NB4 (cell line): ENCODE data around the gene ANG.

Source experiments
- CTCF ChIP-seq: IDR thresholded peaks from one replicate; pipeline ENCODE4 v1.5.1; 2012; ENCODE audit warnings: low read depth, low read length
- MYC ChIP-seq: IDR thresholded peaks from 2 replicates; pipeline ENCODE4 v1.6.1; 2011; ENCODE audit warnings: low read depth, low read length
- POLR2A ChIP-seq: IDR thresholded peaks from 2 replicates; pipeline ENCODE4 v1.6.1; 2011; ENCODE audit warnings: mild to moderate bottlenecking; ENCODE audit not compliant: insufficient read length; ENCODE audit errors: extremely low read depth

DNA sequence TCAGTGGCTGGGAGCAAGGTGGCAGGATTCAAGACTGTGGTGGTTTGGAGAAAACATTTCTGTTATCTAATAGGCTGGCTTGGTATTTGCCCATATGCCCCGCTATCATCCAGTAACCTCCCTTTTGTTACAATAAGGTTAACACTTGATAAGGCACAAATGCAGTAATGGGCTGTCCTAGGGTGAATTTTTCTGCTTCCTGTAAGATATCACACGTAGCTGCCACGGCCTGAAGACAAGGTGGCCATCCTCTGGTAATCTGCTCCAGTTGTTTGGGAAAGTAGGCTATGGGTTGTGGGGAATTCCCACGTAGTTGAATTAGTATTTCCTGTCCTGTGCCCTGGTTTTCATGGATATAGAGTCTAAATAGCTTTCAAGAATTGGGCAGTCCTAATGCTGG, 23.1 kb downstream of the ANG start:
- TF ChIP-seq CTCF: no peak
- no peak for TF ChIP-seq POLR2A
- no peak for TF ChIP-seq MYC
